GM21423 (cell line): ENCODE results near the gene C4orf33.
"Not testable (repeated sequence)": the region's sequence is repeated elsewhere in the genome, so short reads cannot be mapped to it uniquely, and the experiment has no call there.

Experiments
- ATAC-seq: cut with Tn5 transposase; IDR thresholded peaks from one replicate; pipeline ENCODE4 v1.9.1; 2021; ENCODE audit warnings: mild to moderate bottlenecking, moderate library complexity; ENCODE audit not compliant: unreplicated experiment

C4orf33 gene

DNA sequence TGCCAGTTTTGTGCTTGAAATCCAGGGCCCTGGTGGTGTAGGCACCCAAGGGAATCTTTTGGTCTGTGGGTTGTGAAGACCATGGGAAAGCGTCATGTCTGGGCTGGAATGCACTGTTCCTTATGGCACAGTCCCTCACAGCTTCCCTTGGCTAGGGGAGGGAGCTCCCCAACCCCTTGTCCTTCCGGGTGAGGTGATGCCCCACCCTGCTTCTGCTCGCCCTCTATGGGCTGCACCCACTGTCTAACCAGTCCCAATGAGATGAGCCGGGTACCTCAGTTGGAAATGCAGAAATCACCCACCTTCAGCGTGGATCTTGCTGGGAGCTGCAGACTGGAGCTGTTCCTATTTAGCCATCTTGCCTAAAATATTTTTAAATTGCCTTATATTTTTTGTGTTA is 30.7 kb downstream of the C4orf33 start:
- ATAC-seq: not testable (repeated sequence)

- no peak for ATAC-seq
Observed at GRCh38 chr4:129129143-129129542, 33.2 kb downstream of the C4orf33 start.

- no peak for ATAC-seq
Observed at GRCh38 chr4:129131343-129131742, 35.4 kb downstream of the C4orf33 start.

DNA sequence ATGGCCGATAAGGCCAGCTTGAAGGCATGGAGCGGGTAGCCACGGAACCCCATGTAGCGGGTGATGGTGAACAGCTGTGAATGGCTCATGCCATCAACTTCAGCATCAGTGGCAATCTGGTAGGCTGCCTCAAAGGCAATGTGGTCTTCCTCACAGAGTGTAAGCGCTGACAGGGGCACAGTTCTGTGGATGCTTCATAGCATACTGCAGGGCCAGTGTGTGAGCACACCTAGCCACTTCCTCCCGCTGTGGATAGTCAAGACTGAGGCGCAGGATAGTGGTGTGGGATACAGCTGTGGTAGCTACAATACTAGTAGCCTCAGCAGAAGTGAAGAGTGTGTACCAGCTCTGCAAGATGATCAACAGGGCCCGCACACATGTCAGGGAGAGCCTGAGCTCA is 40.5 kb downstream of the C4orf33 start:
- ATAC-seq: no peak

GRCh38 chr4:129138810-129139496 is 43.0 kb downstream of the C4orf33 start:
- ATAC-seq: no peak

DNA sequence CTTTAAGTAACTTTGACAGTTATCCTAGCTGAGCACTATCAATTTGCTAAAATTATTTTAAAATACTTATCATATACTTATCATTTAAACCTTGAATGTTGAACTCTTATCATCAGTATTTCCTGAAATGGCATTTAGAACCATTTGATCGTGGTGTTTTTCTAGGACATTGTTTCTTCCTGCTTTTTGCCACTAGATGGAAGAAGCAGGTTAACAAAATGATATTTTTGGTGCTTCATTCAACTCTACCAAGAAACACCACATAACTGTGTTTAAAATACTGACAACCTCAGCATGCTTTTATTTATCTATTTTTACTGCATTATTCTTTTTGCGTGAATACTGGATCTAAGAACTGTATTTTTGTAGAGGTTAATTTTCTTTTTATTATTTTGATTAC is 44.6 kb downstream of the C4orf33 start:
- no peak for ATAC-seq

- ATAC-seq: no peak
Observed at GRCh38 chr4:129143359-129143758, 47.4 kb downstream of the C4orf33 start.

- ATAC-seq: no peak
Observed at GRCh38 chr4:129144755-129145206, 48.8 kb downstream of the C4orf33 start.

DNA sequence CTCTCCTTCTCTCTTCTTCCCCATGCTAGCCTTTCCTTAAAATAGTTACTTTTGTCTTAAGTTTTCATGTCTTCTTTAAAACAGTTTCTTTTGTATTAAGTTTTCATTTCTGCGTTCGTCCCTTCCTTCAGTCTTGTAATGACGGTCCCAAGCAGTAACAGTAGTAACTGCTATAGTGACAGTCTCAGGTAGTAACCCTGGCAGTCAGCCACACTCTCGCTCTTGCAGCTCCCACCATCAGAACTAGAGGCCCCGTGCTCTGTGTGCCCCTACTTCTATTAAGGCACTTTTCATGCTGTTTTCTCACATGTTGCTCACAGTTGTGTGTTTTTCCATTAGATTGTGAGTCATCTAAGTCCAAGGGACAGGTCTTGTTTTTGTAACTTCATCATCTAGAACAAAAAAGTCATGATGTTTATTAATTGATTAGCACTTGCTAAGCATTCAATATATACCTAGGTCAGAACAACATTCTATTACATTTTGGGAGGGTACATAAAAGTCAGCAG is 49.3 kb downstream of the C4orf33 start:
- ATAC-seq: no peak

GRCh38 chr4:129146639-129147038 is 50.7 kb downstream of the C4orf33 start:
- ATAC-seq: no peak

DNA sequence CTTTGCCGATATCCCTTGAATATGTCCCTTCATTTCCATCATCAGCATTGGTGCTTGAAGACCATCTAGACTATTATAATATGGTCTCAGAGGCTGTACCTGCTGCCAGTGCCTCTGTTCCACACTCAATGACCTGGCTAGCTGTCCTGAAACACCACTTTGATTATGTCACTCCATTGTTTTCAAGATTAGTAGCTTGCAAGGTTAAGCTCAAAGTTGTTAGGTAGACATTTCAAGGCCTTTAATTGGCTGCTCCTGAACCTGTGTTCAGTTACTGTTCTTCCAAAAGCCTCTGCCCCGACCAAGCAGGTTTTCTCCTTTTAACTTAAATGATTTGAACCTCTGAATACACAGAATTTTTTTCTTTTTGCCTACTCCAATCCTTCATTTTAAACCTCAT is 52.9 kb downstream of the C4orf33 start:
- no peak for ATAC-seq

- no peak for ATAC-seq
Observed at GRCh38 chr4:129149906-129150305, 54.0 kb downstream of the C4orf33 start.

GRCh38 chr4:129152350-129152749 is 56.4 kb downstream of the C4orf33 start:
- no peak for ATAC-seq

- ATAC-seq: no peak
Observed at GRCh38 chr4:129153700-129154099, 57.7 kb downstream of the C4orf33 start.

- no peak for ATAC-seq
Observed at GRCh38 chr4:129162450-129162849, 66.5 kb downstream of the C4orf33 start.

GRCh38 chr4:129163427-129163826 is 67.5 kb downstream of the C4orf33 start:
- no peak for ATAC-seq

DNA sequence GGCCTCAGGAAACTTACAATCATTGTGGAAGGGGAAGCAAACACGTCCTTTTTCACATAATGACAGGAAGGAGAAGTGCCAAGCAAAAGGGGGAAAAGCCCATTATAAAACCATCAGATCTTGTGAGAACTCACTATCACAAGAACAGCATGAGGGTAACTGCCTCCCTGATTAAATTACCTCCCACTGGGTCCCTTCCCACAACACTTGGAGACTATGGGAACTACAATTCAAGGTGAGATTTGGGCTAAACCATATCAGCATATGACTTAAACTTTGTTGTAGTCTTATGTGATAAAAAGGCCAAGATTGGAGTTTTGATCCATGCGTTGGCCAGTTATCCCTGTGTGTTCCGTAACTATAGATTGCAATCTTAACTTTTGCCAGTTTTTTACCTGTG is 68.3 kb downstream of the C4orf33 start:
- no peak for ATAC-seq
